22Rv1 (cell line): ENCODE results near the gene ULBP1.

ENCODE experiments used
- H3K27ac ChIP-seq: fragments of 450-650 bp; 2 replicates; pipeline ENCODE4 v1.5.1; 2017
- CTCF ChIP-seq: fragments of 450-650 bp; IDR thresholded peaks from 2 replicates; pipeline ENCODE4 v1.5.1; 2017; ENCODE audit warnings: mild to moderate bottlenecking
- ZFX ChIP-seq: fragments of 450-650 bp; IDR thresholded peaks from 2 replicates; pipeline ENCODE4 v1.6.1; 2017; ENCODE audit warnings: antibody characterized with exemption, borderline replicate concordance

Gene ULBP1

GRCh38 chr6:149978610-149979009, 14.9 kb downstream of the ULBP1 start:
- no peak overlapping the region for H3K27ac ChIP-seq
- TF ChIP-seq CTCF (no peak), ZFX (no peak)

DNA sequence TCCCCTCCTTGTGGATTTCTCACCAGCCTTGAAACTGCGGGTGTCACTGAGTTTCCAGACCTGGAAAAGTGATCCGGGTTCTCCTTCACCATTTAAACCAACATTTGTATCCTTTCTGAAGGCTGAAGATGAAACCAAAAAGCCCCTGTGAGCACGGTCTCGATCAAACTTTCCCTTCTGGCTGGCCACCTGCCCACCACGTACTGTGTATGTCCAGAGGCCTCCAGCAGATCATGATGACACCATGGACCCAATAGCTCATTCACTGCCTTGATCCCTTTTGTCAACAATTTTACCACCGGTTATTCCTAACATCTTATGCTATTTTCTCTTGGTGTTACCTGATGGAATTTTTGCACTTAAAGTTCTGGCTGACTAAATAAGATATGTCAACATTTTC, 15.6 kb downstream of the ULBP1 start:
- H3K27ac ChIP-seq: no peak overlapping the region
- TF ChIP-seq CTCF: no peak
- TF ChIP-seq ZFX: no peak

DNA sequence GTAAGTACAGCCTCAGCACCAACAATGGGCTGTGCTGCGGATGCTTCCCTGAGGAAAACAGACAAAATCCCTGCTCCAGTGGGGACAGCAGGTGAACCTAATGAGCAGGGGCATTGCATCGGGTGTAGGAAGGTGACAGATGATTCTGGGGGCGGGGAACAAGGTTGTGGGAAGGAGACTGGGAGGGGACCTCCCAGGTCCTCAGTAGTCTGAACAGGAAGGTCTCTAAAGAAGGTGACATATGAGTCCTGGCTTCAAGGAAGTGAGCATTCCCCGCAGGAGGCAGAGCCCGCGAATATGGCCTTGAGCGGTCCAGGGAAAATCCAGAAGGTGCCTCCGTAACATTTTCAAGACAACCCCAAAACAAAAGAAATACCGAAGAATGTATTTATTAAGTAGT, 19.4 kb downstream of the ULBP1 start:
- H3K27ac ChIP-seq: no peak overlapping the region
- no peak for TF ChIP-seq ZFX
- TF ChIP-seq CTCF: no peak

DNA sequence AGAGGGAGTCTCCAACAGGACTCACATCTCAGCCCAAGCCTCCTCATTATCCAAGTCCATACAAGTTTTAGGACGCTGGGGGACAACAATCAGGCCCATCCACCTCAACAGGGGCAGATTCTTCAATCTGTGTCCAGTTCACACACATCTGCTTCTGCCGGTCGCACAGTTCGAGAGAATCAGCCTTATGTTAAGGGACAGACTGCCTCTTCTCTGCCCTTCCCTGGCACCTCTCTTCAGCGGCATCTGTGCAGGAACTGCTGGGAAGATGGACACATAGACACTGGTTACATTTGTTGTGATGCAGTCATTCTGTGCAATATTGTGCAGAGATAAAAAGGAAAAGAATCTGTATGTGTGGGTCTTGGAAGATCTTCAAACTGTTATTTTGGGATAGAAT, 21.0 kb downstream of the ULBP1 start:
- TF ChIP-seq CTCF (no peak), ZFX (no peak)
- H3K27ac ChIP-seq: no peak overlapping the region

DNA sequence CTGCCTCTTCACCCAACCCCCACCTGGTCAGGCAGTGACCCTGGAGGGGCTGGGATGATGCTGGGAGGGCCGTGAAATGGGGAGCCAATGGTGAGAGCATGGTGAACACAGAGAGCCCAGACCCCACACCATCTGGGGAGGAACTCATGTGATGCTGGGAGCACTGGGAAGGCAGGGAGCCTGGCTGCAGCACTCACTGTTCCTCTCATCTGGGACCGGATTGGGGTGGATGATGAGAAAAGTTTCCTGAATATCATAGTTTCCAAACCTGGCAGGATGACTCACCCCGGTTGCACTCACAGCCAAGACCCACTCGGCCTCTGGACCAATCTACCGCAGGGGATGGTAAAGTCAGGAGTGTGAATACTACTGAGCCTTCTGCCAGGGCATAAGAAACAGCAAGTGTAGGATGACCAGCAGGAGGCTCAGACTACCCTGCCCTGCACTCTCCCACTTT, 21.8 kb downstream of the ULBP1 start:
- H3K27ac ChIP-seq: no peak overlapping the region
- TF ChIP-seq CTCF (no peak), ZFX (no peak)

DNA sequence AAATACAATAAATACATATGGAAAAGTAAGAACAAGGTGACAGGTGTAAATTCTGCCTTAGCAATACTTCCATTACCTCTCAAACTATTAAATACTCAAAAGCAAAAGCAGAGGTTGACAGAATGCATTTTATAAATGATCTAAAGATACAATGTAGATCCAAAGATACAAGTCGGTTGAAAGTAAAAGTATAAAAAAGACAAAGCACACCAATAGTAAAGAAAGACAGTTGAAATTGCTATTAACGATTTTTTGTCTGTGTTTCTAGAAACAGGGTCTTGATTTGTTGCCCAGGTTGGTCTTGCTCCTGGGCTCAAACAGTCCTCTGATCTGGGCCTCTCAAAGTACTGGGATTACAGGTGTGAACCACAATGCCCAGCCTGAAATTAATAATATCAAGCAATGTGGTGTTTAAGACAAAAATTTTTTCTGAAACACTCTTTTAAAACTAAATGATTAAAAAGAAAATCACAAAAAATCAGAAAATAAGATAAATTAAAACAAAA, 23.9 kb downstream of the ULBP1 start:
- no peak overlapping the region for H3K27ac ChIP-seq
- TF ChIP-seq CTCF: no peak
- no peak for TF ChIP-seq ZFX

DNA sequence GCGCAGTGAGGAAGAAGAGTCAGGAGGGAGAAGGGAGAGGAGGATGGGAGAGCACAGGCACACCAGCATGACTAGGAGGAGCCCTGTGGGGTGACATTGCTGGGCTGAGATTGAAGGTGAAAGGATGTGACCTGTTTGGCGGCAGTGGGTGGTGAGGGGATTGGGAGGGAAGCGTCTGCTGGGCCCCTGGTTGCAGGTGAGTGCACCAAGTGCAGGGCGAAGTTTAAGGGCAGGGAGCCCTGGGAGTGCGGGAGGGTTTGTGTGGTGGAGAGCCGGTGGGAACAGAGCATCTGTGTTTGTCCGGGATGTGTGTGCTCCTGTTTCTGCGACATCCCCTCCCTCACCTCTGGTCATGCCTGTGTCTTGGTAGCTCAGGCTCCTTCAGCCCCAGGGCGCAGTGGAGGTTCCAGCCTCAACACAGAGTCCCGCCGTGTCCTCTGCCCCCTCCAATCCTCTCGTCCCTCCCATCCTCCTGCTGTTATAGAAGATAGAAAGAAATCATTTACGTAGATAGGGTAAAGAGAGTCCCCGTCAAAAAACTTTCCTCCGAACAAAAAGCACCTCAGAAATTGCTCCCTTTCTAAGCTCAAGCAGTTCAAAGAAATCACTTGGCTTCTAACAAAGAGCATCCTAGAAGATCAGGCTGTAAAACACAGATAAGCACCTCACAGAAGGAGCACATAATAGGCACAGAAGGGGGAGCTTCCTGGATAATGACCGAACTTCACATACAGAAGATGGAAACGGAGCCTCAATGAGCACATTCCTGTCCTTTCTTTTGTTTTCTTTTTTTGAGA, 25.0 kb downstream of the ULBP1 start:
- TF ChIP-seq ZFX: no peak
- no peak for TF ChIP-seq CTCF
- no peak overlapping the region for H3K27ac ChIP-seq
